Measurements from ENCODE around the gene INTS11.

The INTS11 gene

DNA sequence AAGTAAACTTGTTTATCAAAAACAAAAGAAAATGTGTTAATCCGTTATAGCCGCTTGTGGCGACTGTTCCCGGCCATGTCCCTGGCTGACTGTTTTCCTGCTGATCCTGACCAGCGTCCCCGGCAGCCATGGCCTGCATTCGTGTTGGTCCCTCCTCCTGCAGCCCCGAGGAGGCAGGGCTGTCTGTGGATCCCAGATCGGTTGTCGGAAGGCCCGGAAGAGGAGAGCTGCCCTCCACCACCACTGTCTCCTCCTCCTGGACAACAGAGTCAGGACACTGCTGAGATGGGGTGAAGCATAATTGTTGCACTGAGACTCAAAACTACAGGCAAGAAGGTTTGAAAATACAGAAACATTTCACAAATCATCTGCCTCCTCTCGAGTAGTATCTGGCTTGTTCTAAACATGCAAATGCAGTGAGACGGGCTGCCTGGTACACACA, 37.5 kb upstream of the INTS11 start:
- in situ Hi-C loops (cut with HindIII; ENCODE audit: low pct_ligation_motif_present, low sequenced_read_pairs), result no loop called here
- Histone ChIP-seq H3K27me3 (replicated peaks) (no peaks in the 10 kb centered on the region), H3K4me3 (ENCODE audit: low read depth, low read length) (no peak overlapping the region), H3K27ac (peak overlapping the region; percentile 17), H3K36me3 (replicated peaks) (no peaks in the 10 kb centered on the region)
- peak; percentile 77 for DNase-seq
- TF ChIP-seq, protein P1, sequence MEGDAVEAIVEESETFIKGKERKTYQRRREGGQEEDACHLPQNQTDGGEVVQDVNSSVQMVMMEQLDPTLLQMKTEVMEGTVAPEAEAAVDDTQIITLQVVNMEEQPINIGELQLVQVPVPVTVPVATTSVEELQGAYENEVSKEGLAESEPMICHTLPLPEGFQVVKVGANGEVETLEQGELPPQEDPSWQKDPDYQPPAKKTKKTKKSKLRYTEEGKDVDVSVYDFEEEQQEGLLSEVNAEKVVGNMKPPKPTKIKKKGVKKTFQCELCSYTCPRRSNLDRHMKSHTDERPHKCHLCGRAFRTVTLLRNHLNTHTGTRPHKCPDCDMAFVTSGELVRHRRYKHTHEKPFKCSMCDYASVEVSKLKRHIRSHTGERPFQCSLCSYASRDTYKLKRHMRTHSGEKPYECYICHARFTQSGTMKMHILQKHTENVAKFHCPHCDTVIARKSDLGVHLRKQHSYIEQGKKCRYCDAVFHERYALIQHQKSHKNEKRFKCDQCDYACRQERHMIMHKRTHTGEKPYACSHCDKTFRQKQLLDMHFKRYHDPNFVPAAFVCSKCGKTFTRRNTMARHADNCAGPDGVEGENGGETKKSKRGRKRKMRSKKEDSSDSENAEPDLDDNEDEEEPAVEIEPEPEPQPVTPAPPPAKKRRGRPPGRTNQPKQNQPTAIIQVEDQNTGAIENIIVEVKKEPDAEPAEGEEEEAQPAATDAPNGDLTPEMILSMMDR (IDR thresholded peaks at IDR 0.05; ENCODE audit: low read depth, low read length, missing control alignments), result peak; percentile 54

DNA sequence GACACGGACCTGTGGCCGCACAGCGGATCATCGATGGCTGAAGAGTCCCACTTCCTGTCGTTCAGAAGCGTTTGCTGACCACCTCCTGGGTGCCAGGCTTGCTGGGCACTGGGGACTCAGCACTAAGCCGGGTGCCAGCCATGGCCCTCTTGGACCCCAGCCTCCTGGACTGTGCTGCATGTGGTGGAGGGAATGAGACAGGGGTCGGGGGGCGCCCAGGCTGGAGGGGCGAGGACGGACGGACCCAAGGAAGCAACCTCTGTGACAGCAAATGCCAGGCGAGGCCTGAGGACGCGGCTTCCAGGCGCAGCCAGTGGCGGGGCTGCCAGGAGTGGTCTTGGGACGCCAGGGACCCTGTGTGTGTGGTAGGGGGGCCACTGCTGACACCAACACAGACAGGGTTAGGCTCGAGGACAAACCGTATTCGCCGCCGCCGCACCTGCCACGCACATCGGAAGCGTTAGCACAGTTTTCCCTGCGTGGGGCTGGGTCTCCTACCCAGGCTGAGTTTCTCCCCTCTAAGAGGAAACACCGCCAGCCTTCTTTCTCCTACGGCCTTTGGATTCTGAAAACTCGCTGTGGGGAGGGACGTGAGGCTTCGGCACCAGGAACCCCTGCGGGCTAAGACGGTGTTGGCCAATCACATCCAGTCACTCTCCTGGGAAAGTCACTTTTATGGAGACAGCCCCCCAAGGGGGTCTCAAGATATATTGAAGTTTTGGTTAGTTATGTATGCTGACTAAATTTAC, 36.9 kb upstream of the INTS11 start:
- Histone ChIP-seq H3K4me3 (ENCODE audit: low read depth, low read length) (no peak overlapping the region), H3K27ac (peak overlapping the region; percentile 17), H3K27me3 (replicated peaks) (no peaks in the 10 kb centered on the region), H3K36me3 (replicated peaks) (no peaks in the 10 kb centered on the region)
- no peak for DNase-seq
- in situ Hi-C loops (cut with HindIII; ENCODE audit: low pct_ligation_motif_present, low sequenced_read_pairs), result no loop called here
- TF ChIP-seq, protein P1 (IDR thresholded peaks at IDR 0.05; ENCODE audit: low read depth, low read length, missing control alignments), result no peak

DNA sequence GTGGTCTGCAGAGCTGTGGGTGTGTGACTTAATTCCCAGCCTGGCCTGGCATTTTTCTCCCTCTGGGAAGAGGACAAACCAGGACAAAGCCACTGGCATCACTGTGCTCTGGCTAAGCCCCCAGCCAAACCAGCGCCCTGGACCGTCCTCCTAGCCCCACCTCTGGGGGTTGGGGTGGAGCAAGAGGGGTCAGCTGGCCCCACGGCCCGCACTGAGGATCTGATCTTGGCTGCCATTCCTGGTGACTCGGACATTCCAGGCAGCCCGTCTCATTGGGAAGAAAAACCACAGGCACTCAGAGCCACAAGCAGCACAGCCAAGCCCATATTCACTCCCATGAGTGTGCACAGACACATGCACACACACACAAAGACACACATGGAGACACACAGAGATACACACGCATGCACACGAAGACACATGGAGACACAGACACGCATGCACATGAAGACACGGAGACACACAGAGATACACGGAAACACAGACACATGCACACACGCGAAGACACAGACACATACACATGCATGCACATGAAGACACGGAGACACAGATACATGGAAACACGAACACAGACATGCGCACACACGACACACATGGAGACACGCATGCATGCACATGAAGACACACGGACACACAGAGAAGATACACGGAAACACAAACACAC, 36.2 kb upstream of the INTS11 start:
- peak; percentile 92 for DNase-seq
- no peak overlapping the region for H3K27ac ChIP-seq
- H3K36me3 ChIP-seq (replicated peaks), result no peaks in the 10 kb centered on the region
- no peak overlapping the region for H3K4me3 ChIP-seq (ENCODE audit: low read depth, low read length)
- TF ChIP-seq, protein P1 (IDR thresholded peaks at IDR 0.05; ENCODE audit: low read depth, low read length, missing control alignments), result no peak
- no peaks in the 10 kb centered on the region for H3K27me3 ChIP-seq (replicated peaks)
- in situ Hi-C loops (cut with HindIII; ENCODE audit: low pct_ligation_motif_present, low sequenced_read_pairs), result no loop called here

DNA sequence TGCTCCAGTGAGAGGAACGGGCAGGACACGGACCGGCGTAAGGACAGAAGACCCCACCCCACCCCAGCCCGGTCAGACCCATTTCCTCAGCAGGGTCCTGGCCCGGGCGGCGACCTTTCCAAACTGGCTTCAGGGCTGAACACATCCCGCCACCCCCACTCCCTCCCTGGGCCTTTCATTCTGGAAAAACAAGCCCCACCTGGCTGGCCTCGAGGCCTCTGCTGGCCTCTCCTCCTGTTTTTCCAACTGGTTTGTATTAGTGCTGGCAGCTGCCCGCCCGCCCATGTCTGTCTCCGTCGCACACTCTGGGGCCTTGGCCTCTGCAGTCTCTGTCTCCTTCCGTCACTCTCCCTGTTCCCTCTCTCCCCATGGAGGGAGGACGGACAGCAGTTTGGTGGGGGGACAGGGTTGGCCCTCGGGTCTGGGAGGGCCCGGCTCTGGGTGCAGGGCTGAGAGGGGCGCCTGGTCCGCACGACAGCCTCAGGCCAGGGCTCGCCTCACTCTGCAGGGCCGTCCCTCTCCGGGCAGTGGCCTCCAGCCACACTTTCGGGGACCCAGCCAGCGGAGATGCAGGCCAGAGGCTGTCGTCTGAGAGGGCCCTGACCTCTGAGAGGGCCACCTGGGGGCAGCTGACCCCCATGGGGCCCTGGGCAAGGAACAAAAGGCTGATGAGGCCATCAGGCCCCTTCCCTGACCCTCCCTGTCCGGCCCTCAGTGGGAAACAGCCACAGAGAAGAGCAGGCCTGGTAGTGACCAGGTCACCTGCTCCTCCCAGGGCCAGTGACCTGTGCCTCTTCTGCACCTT, 35.4 kb upstream of the INTS11 start:
- Histone ChIP-seq H3K36me3 (replicated peaks) (peaks cover under 1% of the 10 kb centered on the region), H3K4me3 (ENCODE audit: low read depth, low read length) (peak overlapping the region; percentile 15), H3K27me3 (replicated peaks) (no peaks in the 10 kb centered on the region), H3K27ac (peak overlapping the region; percentile 37)
- in situ Hi-C loops (cut with HindIII; ENCODE audit: low pct_ligation_motif_present, low sequenced_read_pairs), result no loop called here
- DNase-seq, result no peak
- TF ChIP-seq, protein P1 (IDR thresholded peaks at IDR 0.05; ENCODE audit: low read depth, low read length, missing control alignments), result no peak

DNA sequence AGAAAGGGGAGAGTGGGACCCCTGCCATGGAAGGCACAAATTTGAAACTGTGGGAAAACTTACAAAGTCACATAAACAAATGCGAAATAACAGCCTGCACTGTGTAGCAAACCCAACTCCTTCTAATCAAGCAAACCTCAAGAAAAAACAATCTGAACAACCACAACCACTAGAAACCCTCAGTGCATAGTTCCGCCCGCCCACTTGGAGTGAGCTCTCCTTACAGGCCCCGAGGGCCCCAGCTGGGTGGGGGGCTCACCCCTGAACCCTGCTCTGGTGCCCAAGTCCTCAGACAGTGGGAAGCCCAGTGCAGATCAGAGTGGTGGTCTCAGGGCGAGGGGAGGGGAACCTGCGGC, 34.8 kb upstream of the INTS11 start:
- Histone ChIP-seq H3K27ac (peak overlapping the region; percentile 37), H3K27me3 (replicated peaks) (no peaks in the 10 kb centered on the region), H3K4me3 (ENCODE audit: low read depth, low read length) (peak overlapping the region; percentile 72), H3K36me3 (replicated peaks) (peaks cover 6% of the 10 kb centered on the region)
- in situ Hi-C loops (cut with HindIII; ENCODE audit: low pct_ligation_motif_present, low sequenced_read_pairs), result no loop called here
- TF ChIP-seq, protein P1 (IDR thresholded peaks at IDR 0.05; ENCODE audit: low read depth, low read length, missing control alignments), result no peak
- peak; percentile 52 for DNase-seq
